GM19468 (cell line): ENCODE measurements around the gene BCAS1.
"Not testable (repeated sequence)": the region's sequence is repeated elsewhere in the genome, so short reads cannot be mapped to it uniquely, and the experiment has no call there.

Experiments
- ATAC-seq: cut with Tn5 transposase; IDR thresholded peaks from one replicate; pipeline ENCODE4 v1.9.1; 2021; ENCODE audit warnings: mild to moderate bottlenecking, moderate library complexity, moderate number of reproducible peaks; ENCODE audit not compliant: unreplicated experiment; ENCODE audit errors: extremely low read depth

BCAS1 gene

DNA sequence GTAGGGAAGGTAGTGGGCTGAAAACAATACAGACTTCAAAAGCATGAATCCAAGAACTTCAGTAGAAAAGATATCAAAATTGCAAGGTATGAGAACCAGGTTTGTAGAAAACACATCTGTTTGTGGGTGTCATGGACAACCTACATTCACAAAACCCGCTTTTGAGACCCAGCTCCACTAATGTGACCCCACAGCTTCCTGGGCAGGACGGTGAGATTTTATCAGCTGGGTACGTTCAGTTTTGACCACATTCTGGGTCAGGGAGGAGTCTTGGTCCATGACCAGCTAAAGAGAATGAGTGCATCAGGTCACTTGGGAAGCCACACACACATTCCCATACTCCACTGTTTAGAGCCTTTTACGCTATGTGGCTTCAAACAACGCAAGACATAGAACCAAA is 77.1 kb downstream of the BCAS1 start:
- no peak for ATAC-seq

GRCh38 chr20:53990768-53991450 is 79.5 kb downstream of the BCAS1 start:
- no peak for ATAC-seq

GRCh38 chr20:53990003-53990402 is 80.4 kb downstream of the BCAS1 start:
- ATAC-seq, result no peak

DNA sequence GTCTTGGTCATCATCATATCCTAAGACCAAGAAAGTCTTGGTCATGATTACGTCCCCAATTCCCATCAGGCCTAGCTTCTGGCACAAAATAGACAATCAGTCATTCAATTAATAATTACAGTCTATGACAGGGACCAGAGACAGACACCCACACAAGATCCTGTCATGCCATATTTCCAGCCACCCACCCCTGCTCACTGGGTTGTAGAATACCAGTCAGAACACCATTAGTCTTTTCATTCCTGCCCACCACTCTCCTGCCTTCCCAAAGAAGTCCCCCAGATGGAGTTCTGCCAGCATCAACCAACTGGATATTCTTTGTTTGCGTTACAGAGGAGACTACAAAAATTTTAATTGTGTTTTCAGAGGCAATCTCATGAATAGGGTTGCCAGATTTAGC is 81.0 kb downstream of the BCAS1 start:
- no peak for ATAC-seq

- ATAC-seq, result no peak
Observed at GRCh38 chr20:53986037-53986650, 84.2 kb downstream of the BCAS1 start.

DNA sequence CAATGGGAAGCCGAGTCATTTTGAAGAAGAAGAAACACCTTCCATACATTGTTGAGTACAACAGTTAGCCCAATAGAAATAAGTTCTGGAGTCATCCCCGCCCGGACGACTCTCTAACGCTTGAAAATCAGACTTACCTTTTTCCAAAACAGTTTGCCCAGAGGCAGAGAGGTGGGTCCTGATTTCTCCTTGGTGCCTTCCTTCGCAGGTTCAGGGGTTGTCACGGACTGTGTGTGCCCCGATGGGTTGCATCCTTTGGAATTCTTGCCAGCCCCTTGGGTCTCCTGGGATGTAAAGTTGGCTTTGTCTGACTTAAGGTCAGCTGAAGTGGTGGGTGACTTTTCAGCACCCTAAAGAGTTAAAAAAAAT is 85.3 kb downstream of the BCAS1 start:
- ATAC-seq, result no peak

DNA sequence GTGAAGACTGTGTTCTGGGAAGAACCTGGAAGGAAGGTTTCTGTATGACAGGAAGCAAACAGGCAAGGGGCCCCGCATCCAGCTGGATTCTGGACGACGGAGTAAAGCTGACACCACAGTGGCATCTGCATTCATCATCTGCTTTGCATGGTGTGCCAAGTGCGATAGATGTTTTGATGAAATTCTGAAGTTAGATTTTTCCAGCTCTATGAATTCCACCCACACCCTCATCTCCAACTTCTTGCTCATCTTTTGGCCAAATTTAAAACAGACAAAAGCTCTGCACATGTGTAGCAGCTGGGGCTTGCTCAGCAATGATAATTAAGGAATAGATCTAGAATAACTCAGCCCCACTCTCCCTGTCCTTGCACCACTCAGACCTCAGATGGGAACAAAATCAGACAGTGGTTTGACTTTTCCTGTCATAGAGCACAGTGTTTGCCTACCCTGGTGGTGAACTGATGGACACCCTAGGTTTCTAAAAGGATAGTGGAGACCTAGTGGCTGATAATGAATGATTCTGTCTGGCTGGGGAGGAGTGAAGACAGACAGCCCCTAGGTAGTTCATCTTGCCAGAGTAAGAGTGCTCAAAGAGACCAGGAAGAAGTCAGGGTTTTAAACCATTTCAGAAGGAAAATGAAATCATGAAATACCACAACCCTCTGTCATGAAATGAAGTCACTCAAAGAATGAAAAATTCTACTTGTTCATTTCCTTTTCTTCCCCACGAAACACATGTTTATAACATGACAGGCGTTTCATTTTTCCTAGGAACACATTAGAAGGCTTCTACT is 85.8 kb downstream of the BCAS1 start:
- no peak for ATAC-seq

DNA sequence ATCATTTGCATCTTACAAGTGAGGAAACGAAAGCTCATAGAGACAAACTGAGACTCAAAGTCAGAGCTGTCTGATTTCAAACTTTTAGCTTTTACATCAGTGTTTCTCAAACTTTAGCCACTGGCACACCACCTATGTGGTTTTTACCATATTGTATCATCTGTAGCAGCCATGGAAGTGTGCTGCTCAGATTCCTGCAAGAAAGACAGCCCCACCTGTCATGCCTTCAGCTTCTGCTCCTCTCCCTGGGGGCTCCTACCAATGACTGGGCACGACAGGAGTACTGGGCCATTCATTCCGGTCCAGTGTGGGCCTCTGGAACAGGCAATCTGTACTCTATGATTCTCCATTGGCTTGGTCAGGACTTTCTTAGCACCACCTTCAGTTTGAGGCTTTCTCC is 87.0 kb downstream of the BCAS1 start:
- no peak for ATAC-seq

- ATAC-seq, result no peak
Observed at GRCh38 chr20:53982624-53983023, 87.8 kb downstream of the BCAS1 start.

GRCh38 chr20:53981752-53982437 is 88.5 kb downstream of the BCAS1 start:
- no peak for ATAC-seq

DNA sequence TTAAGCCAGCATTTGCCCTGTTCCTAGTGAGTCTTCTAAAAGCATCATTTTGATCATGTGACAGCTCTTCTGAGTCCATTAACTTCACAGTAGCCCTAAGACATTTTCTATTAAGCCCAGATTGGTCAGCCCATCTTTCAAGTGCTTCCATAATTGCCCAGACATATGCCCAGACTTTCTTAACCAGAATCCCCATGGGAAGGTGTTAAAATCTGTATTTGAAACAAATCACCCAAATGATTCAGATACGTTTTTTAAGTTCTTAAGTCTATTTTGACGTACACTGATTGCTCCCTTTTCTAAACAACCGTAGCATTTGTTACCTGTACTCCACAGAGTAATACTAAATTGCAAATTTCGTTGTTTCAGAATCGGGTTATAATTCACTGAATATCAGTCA is 89.3 kb downstream of the BCAS1 start:
- ATAC-seq, result no peak

- no peak for ATAC-seq
Observed at GRCh38 chr20:53980031-53980465, 90.3 kb downstream of the BCAS1 start.

GRCh38 chr20:53978497-53978896 is 91.9 kb downstream of the BCAS1 start:
- ATAC-seq, result no peak

DNA sequence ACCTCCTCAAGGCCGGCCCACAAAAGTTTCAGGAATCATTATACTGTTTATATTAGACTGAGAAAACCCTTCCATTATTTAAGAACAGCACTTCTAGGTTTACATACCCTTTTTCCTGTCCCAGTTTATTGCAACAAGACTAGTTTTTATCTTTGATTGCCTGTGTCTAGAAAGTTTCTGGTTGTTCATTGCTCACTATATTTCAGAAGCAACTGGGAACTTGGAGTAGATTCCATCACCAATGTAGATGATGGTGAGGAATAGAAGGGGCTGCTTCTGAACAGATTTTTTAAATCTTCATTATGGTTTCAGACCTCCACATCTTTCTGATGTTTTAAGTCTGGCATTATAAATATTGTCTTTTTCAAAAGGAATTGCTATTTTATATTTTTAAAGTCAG is 93.0 kb downstream of the BCAS1 start:
- ATAC-seq, result no peak

DNA sequence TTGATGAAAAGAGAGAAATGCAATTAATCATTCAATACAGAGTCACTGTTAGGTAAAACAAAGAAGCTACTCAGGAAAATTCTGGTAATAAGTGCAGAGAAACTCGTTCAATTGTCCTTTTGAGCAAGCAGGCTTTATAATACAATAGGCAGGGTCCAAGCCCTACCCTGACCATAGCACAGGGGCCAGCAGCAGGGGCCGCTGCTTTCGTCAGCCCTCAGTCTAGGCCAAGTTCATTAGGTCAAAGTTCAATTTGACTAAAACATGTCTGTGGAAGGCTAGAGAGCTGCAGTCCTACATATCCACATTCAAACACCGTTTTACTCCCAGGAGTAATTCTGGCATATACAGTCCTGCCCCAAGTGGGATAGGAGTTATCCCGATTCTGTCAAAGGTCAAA is 94.6 kb downstream of the BCAS1 start:
- no peak for ATAC-seq

- ATAC-seq, result no peak
Observed at GRCh38 chr20:53974785-53975555, 95.4 kb downstream of the BCAS1 start.

GRCh38 chr20:53973882-53974281 is 96.5 kb downstream of the BCAS1 start:
- not testable (repeated sequence) for ATAC-seq

DNA sequence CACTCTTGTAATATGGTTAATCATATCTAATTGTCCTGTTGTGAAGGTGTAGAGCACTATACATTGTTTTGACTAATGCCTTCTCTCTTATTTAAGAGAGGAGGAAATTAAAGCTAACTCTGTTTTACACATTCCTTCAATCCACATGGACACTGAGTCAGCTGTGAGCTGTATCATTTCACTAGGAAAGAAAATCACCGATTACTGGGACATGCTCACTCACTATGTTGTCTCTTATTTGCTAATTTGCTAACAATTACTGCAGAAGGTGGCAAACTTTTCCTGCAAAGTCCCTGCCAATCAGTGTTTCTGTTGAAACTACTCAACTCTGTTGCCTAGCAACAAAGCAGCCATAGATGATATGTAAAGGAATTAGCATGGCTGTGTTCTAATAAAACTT is 98.2 kb downstream of the BCAS1 start:
- ATAC-seq, result no peak

GRCh38 chr20:53971096-53971683 is 99.2 kb downstream of the BCAS1 start:
- no peak for ATAC-seq

GRCh38 chr20:53970232-53970631 is 100.2 kb downstream of the BCAS1 start:
- no peak for ATAC-seq
